CD4-positive, alpha-beta T cell (primary cell): ENCODE measurements around the gene VIPR1. TPM values are rescaled to one million over a fixed set of nuclear protein-coding genes. Genes with fewer than 3 reads are reported as not detected.

ENCODE experiments used
- ATAC-seq: fragments of 200-7000 bp; cut with Tn5 transposase; one replicate; pipeline ENCODE4 v1.10.0; 2022; ENCODE audit warnings: mild to moderate bottlenecking; ENCODE audit not compliant: poor library complexity
- CTCF ChIA-PET: fragments of 350-600 bp; sonication (Branson Sonifier 250); formaldehyde crosslinking; loops from one replicate; lab custom pipeline; 2021; ENCODE audit warnings: antibody characterized with exemption, inconsistent platforms; lab: Charles Lee
- POLR2A ChIA-PET: fragments of 350-600 bp; sonication (Branson Sonifier 250); formaldehyde crosslinking; loops from one replicate; lab custom pipeline; 2021; ENCODE audit warnings: antibody characterized with exemption, inconsistent platforms; lab: Charles Lee
- DNase-seq, 14 experiments: peaks; one replicate each; pipeline ENCODE4 v3.0.0-alpha.2; 2013 to 2020; ENCODE audit warnings: mixed read lengths in 2 of 14
- H3K27ac ChIP-seq, 2 donors: one replicate each; pipeline versions ENCODE4 v1.5.1 to v1.7.0; 2013; ENCODE audit warnings: low read length in 2 of 2, low read depth in 1 of 2, mild to moderate bottlenecking in 1 of 2
- H3K27me3 ChIP-seq, 2 experiments: 1 replicate in 1 of 2; 2 replicates in 1 of 2; pipeline versions ENCODE4 v1.6.1 to v1.7.0; 2013; ENCODE audit warnings: low read length in 2 of 2, control low read depth in 1 of 2, mild to moderate bottlenecking in 1 of 2, moderate library complexity in 1 of 2; ENCODE audit not compliant: insufficient read depth in 2 of 2, control insufficient read depth in 1 of 2
- H3K36me3 ChIP-seq: one replicate; pipeline ENCODE4 v1.6.1; 2013; ENCODE audit warnings: low read length, control low read depth; ENCODE audit not compliant: insufficient read depth
- H3K4me1 ChIP-seq: one replicate; pipeline ENCODE4 v1.6.1; 2013; ENCODE audit warnings: low read length, control low read depth; ENCODE audit not compliant: insufficient read depth
- H3K4me3 ChIP-seq: one replicate; pipeline ENCODE4 v1.5.1; 2013; ENCODE audit warnings: mild to moderate bottlenecking, low read length, moderate library complexity
- H3K9me3 ChIP-seq, 2 experiments: 1 replicate in 1 of 2; 2 replicates in 1 of 2; pipeline versions ENCODE4 v1.6.1 to v1.7.0; 2013; ENCODE audit warnings: low read length in 2 of 2, mild to moderate bottlenecking in 2 of 2, control low read depth in 1 of 2, moderate library complexity in 1 of 2; ENCODE audit not compliant: control insufficient read depth in 1 of 2, insufficient read depth in 1 of 2
- H3K27ac Mint-ChIP-seq: one replicate; pipeline ENCODE4 v1.8.0; 2020; ENCODE audit warnings: mixed read lengths
- H3K27me3 Mint-ChIP-seq: one replicate; pipeline ENCODE4 v1.8.0; 2021; ENCODE audit warnings: mixed read lengths
- H3K36me3 Mint-ChIP-seq: one replicate; pipeline ENCODE4 v1.8.0; 2021; ENCODE audit warnings: low read depth, mixed read lengths
- H3K4me1 Mint-ChIP-seq: one replicate; pipeline ENCODE4 v1.8.0; 2021; ENCODE audit warnings: low read depth, mixed read lengths
- H3K4me3 Mint-ChIP-seq: one replicate; pipeline ENCODE4 v1.8.0; 2020; ENCODE audit warnings: mild to moderate bottlenecking, mixed read lengths
- H3K9me3 Mint-ChIP-seq: one replicate; pipeline ENCODE4 v1.8.0; 2020; ENCODE audit warnings: mixed read lengths
- CTCF ChIP-seq: fragments of 200-600 bp; IDR thresholded peaks from one replicate; pipeline ENCODE4 v1.8.0; 2022; ENCODE audit warnings: antibody characterized with exemption, mild to moderate bottlenecking
- intact Hi-C, 2 experiments: fragments of 100-400 bp; cut with DNase I in 1 of 2; cut with micrococcal nuclease in 1 of 2; formaldehyde crosslinking; loops; one replicate each; pipeline versions ENCODE4 v1.15.1 to v1.9.0; 2023 to 2025; cut with DNase I, micrococcal nuclease
- total RNA-seq, 174 experiments: library from RNA in 2 of 174; stranded (reverse) in 2 of 174; gene quantifications; one replicate each; pipeline ENCODE4 v1.2.3 and lab custom pipeline; 2021 to 2026

The VIPR1 gene
- total RNA-seq, 2 experiments from 2014 or later, result 66.8 to 67.6 TPM

- H3K27me3 ChIP-seq, result peaks cover 10 to 14% of the 10 kb centered on the region in 2 experiments
- Mint-ChIP-seq H3K27ac (no peak overlapping the region), H3K9me3 (no peaks in the 10 kb centered on the region), H3K4me3 (no peak overlapping the region), H3K27me3 (peaks cover 11% of the 10 kb centered on the region), H3K4me1 (no peaks in the 10 kb centered on the region), H3K36me3 (no peaks in the 10 kb centered on the region)
- no peak for ATAC-seq
- no peak for TF ChIP-seq CTCF
- H3K27ac ChIP-seq, result no peak overlapping the region
- ChIA-PET POLR2A (no interaction called here), CTCF (no interaction called here)
- intact Hi-C loops, result no loop called here
- H3K4me3 ChIP-seq, result no peak overlapping the region
- no peaks in the 10 kb centered on the region for H3K9me3 ChIP-seq
- no peak for DNase-seq
- no peaks in the 10 kb centered on the region for H3K4me1 ChIP-seq
- no peaks in the 10 kb centered on the region for H3K36me3 ChIP-seq
These were observed 7.0 kb upstream of the VIPR1 start for GRCh38 chr3:42495393-42495792.

GRCh38 chr3:42497009-42497731 is 5.3 kb upstream of the VIPR1 start:
- peak in 2 of 14 experiments; percentile 3 to 4 for DNase-seq

GRCh38 chr3:42498034-42498433 is 4.4 kb upstream of the VIPR1 start:
- POLR2A ChIA-PET, result no interaction called here
- H3K27ac ChIP-seq, result no peak overlapping the region
- H3K27me3 ChIP-seq, result peaks cover 10 to 16% of the 10 kb centered on the region in 2 experiments
- peaks cover 19% of the 10 kb centered on the region for H3K4me1 Mint-ChIP-seq
- intact Hi-C loops, result no loop called here
- H3K4me3 ChIP-seq, result no peak overlapping the region
- ATAC-seq (no peak), DNase-seq (peak in 1 of 14 experiments; percentile 1)
- peaks cover 22% of the 10 kb centered on the region for H3K27me3 Mint-ChIP-seq
- TF ChIP-seq CTCF, result no peak
- no peaks in the 10 kb centered on the region for H3K36me3 ChIP-seq
- no peak overlapping the region for H3K4me3 Mint-ChIP-seq
- no peaks in the 10 kb centered on the region for H3K9me3 ChIP-seq
- no peaks in the 10 kb centered on the region for H3K9me3 Mint-ChIP-seq
- H3K36me3 Mint-ChIP-seq, result no peaks in the 10 kb centered on the region
- peaks cover 16% of the 10 kb centered on the region for H3K4me1 ChIP-seq
- no peak overlapping the region for H3K27ac Mint-ChIP-seq
- CTCF ChIA-PET, result no interaction called here

More at GRCh38 chr3:42497009-42497731, 5.3 kb upstream of the VIPR1 start:
- no peak overlapping the region for H3K4me3 ChIP-seq
- Mint-ChIP-seq H3K4me1 (peaks cover 14% of the 10 kb centered on the region), H3K9me3 (no peaks in the 10 kb centered on the region), H3K27ac (no peak overlapping the region), H3K27me3 (peaks cover 22% of the 10 kb centered on the region), H3K4me3 (no peak overlapping the region), H3K36me3 (no peaks in the 10 kb centered on the region)
- ATAC-seq, result no peak
- CTCF ChIA-PET, result no interaction called here
- H3K4me1 ChIP-seq, result peaks cover 12% of the 10 kb centered on the region
- peaks cover 10 to 16% of the 10 kb centered on the region in 2 experiments for H3K27me3 ChIP-seq
- no peaks in the 10 kb centered on the region for H3K9me3 ChIP-seq
- POLR2A ChIA-PET, result no interaction called here
- TF ChIP-seq CTCF, result no peak
- no peaks in the 10 kb centered on the region for H3K36me3 ChIP-seq
- intact Hi-C loops, result no loop called here
- no peak overlapping the region for H3K27ac ChIP-seq
